ENCODE measurements around the gene STK39. TPM values are rescaled to one million over a fixed set of nuclear protein-coding genes. Genes with fewer than 3 reads are reported as not detected.
A peak's percentile ranks its signal among the peaks of the same experiment; 100 is the strongest.

The STK39 gene
- total RNA-seq, 1 donor from 2014 or later, result 31.9 TPM

- H3K9me3 Mint-ChIP-seq (ENCODE audit: low read depth), result no peaks in the 10 kb centered on the region
- no peak for DNase-seq (ENCODE audit: low spot score)
- peaks cover under 1% of the 10 kb centered on the region for H3K36me3 Mint-ChIP-seq (ENCODE audit: low read depth)
- H3K4me3 Mint-ChIP-seq (ENCODE audit: unreplicated experiment), result no peak overlapping the region
- no peaks in the 10 kb centered on the region for H3K27me3 Mint-ChIP-seq (ENCODE audit: low read depth)
- peaks cover 29% of the 10 kb centered on the region for H3K4me1 Mint-ChIP-seq (ENCODE audit: low read depth)
- no peak overlapping the region for H3K27ac Mint-ChIP-seq (ENCODE audit: unreplicated experiment)
- no peak for TF ChIP-seq CTCF (IDR thresholded peaks at IDR 0.05)
Observed at GRCh38 chr2:168224346-168224745, 23.0 kb downstream of the STK39 start.

GRCh38 chr2:168222088-168222487 lies 25.3 kb downstream of the STK39 start:
- H3K27me3 Mint-ChIP-seq (ENCODE audit: low read depth), result no peaks in the 10 kb centered on the region
- H3K4me3 Mint-ChIP-seq (ENCODE audit: unreplicated experiment), result no peak overlapping the region
- peaks cover 42% of the 10 kb centered on the region for H3K4me1 Mint-ChIP-seq (ENCODE audit: low read depth)
- TF ChIP-seq CTCF (IDR thresholded peaks at IDR 0.05), result no peak
- peaks cover 2% of the 10 kb centered on the region for H3K36me3 Mint-ChIP-seq (ENCODE audit: low read depth)
- H3K9me3 Mint-ChIP-seq (ENCODE audit: low read depth), result no peaks in the 10 kb centered on the region
- peak overlapping the region; percentile 1 for H3K27ac Mint-ChIP-seq (ENCODE audit: unreplicated experiment)
- no peak for DNase-seq (ENCODE audit: low spot score)

GRCh38 chr2:168220965-168221819 lies 26.2 kb downstream of the STK39 start:
- peaks cover 2% of the 10 kb centered on the region for H3K36me3 Mint-ChIP-seq (ENCODE audit: low read depth)
- no peak overlapping the region for H3K4me3 Mint-ChIP-seq (ENCODE audit: unreplicated experiment)
- no peak for DNase-seq (ENCODE audit: low spot score)
- TF ChIP-seq CTCF (IDR thresholded peaks at IDR 0.05), result no peak
- no peak overlapping the region for H3K27ac Mint-ChIP-seq (ENCODE audit: unreplicated experiment)
- H3K4me1 Mint-ChIP-seq (ENCODE audit: low read depth), result peaks cover 51% of the 10 kb centered on the region
- no peaks in the 10 kb centered on the region for H3K27me3 Mint-ChIP-seq (ENCODE audit: low read depth)
- H3K9me3 Mint-ChIP-seq (ENCODE audit: low read depth), result no peaks in the 10 kb centered on the region

- Mint-ChIP-seq H3K9me3 (ENCODE audit: low read depth) (no peaks in the 10 kb centered on the region), H3K4me3 (ENCODE audit: unreplicated experiment) (no peak overlapping the region), H3K27me3 (ENCODE audit: low read depth) (no peaks in the 10 kb centered on the region), H3K4me1 (ENCODE audit: low read depth) (peaks cover 59% of the 10 kb centered on the region), H3K27ac (ENCODE audit: unreplicated experiment) (no peak overlapping the region), H3K36me3 (ENCODE audit: low read depth) (peaks cover 2% of the 10 kb centered on the region)
- no peak for TF ChIP-seq CTCF (IDR thresholded peaks at IDR 0.05)
- DNase-seq (ENCODE audit: low spot score), result no peak
Observed at GRCh38 chr2:168217920-168218319, 29.5 kb downstream of the STK39 start.

GRCh38 chr2:168216351-168217005 lies 30.9 kb downstream of the STK39 start:
- peaks cover 2% of the 10 kb centered on the region for H3K36me3 Mint-ChIP-seq (ENCODE audit: low read depth)
- H3K4me1 Mint-ChIP-seq (ENCODE audit: low read depth), result peaks cover 60% of the 10 kb centered on the region
- no peaks in the 10 kb centered on the region for H3K27me3 Mint-ChIP-seq (ENCODE audit: low read depth)
- no peaks in the 10 kb centered on the region for H3K9me3 Mint-ChIP-seq (ENCODE audit: low read depth)
- H3K27ac Mint-ChIP-seq (ENCODE audit: unreplicated experiment), result peak overlapping the region; percentile 57
- no peak overlapping the region for H3K4me3 Mint-ChIP-seq (ENCODE audit: unreplicated experiment)
- no peak for DNase-seq (ENCODE audit: low spot score)
- no peak for TF ChIP-seq CTCF (IDR thresholded peaks at IDR 0.05)

Measured in chondrocyte (in vitro differentiated cells).